Measurements from ENCODE around the gene GPR151.
A peak's percentile ranks its signal among the peaks of the same experiment; 100 is the strongest.
"Not testable (repeated sequence)": the region's sequence is repeated elsewhere in the genome, so short reads cannot be mapped to it uniquely, and the experiment has no call there.

The GPR151 gene

GRCh38 chr5:146516151-146516475 lies at the start of gene GPR151:
Gene GPR151 (minus strand): TSS chr5:146516190. CDS start chr5:146516113, 77 bp downstream.
- no peak for DNase-seq (ENCODE audit: low read depth, low spot score)

DNA sequence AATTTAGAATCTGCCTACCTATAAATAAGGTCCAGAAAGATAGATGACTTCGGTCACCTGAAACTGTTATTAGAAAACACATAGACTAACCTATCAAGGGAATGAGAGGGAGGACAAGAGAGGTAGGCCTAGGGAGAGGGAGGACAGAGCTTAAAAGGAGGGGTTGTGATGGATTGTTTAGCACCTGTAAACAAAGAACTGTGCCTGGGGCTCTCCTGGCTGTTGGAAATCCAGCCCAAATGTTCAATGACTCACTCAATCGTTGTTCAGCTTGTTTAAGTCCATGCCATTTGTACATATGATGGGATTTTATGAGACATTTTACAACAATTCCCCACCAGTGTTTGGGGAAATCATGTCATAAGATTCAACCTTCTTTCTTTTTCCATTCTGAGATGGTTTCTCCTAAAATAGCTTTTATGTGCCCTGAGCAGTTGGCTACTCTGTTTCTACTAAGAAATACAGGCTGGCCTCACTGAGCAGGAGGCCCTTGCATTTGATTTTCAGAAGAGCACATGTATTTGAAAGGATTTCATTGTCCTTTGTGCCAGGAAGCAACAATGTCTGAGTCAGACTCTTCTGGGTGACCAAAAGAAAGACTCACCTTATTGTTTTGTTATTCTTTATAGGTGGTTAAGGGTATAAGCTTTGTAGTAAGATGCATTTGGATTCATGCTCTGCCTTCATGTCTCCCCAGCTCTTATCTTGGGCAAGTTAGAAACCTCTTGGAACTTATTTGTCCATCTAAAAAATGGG lies 48.2 kb upstream of the GPR151 start:
- DNase-seq (ENCODE audit: low read depth, low spot score) = peak; percentile 84

DNA sequence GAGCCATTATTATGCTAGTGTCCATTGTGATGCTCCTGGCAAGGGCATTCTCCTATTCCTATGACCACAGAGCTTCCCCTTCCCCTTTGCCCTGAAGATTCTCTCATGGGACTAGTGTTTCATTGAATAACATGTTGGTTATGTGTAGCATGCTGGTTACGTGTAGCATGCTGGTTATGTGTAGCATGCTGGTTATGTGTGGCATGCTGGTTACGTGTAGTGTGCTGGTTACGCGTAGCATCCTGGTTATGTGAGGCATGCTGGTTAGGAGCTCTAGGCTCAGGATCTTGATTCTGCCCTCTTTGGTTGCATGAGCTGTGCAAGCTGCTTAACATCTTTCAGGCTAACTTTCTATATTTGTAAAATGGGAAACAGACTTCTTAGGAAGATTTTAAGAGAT lies 46.5 kb upstream of the GPR151 start:
- no peak for DNase-seq (ENCODE audit: low read depth, low spot score)

DNA sequence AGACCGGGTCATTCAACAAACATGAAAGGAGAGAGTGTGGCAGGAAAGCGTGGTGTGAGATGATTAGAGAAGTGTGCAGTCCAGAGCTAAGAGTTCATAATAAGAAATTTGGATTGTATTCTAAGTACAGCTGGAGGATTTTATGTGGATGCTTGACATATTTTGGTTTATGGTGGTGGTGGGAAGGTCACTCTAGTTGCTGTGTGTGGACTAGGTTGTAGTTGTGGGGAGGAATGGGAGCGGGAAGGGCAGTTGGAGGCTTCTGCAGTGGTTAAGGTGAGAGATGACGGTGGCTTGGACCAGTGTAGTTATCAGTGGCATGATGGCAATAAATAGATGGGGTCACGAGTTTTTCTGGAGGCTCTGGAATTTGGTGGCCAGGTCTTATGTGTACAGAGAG lies 45.7 kb upstream of the GPR151 start:
- DNase-seq (ENCODE audit: low read depth, low spot score) = no peak

- DNase-seq (ENCODE audit: low read depth, low spot score) = peak; percentile 40
Observed at GRCh38 chr5:146560205-146560812, 44.3 kb upstream of the GPR151 start.

DNA sequence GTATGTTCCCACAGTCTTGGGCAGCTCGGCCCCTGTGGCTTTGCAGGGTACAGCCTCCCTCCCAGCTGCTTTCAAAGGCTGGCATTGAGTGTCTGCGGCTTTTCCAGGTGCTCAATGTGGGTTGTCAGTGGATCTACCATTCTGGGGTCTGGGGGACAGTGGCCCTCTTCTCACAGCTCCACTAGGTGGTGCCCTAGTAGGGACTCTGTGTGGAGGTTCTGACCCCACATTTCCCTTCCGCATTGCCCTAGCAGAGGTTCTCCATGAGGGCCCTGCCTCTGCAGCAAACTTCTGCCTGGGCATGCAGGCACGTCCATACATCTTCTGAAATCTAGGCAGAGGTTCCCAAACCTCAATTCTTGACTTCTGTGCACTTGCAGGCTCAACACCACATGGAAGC lies 40.9 kb upstream of the GPR151 start:
- DNase-seq (ENCODE audit: low read depth, low spot score) = not testable (repeated sequence)

- DNase-seq (ENCODE audit: low read depth, low spot score) = no peak
Observed at GRCh38 chr5:146553446-146553845, 37.5 kb upstream of the GPR151 start.

DNA sequence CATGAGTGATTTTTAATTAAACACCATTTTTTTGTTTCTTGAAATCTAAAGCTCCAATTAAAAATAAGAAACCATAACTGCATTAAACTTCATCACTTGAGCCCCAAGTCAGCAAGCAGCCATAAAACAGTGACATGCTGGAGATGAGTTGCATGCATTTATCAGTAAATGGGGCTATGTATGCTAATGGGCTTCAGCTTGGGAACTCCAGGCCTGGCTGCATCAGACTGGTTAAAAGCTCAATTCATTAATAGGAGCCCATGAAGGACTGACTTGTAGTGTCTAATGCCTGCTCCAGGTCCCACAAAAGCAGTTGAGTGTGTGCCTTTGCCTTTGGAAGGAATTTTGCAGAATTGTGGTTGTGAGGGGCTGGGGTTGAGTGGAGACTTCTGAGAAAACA lies 33.6 kb upstream of the GPR151 start:
- no peak for DNase-seq (ENCODE audit: low read depth, low spot score)

DNA sequence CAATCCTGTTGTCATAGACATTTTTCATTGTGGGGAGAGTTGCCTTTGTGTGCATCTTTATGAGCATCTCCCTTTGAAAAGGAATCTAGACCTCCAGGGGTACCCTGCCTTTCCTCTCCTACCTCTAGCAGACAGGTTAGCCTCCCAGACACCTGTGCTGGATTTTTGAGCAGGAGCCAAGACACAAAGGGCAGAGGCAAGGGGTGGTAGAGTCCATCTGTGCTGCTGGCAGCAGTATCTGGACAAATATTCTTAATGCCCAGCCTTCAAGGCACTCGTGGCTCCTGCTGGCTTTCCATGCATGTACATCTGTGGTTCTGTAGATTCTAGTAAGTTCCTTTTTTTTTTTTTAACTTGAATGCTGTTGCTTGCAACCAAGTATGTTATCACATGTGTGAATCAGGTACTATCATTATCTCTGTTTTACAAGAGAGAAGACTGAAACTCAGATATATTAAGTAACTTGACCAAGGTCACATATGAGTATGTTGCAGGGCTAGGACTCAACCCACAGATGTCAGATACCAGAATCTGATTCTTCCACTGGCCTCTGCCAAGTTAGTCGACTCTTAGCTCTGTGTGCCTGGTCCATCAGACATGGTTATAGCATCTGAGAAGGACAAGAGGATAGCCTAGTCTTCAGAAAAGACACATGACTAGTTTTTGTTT lies 32.9 kb upstream of the GPR151 start:
- DNase-seq (ENCODE audit: low read depth, low spot score) = no peak

- DNase-seq (ENCODE audit: low read depth, low spot score) = no peak
Observed at GRCh38 chr5:146544232-146544631, 28.2 kb upstream of the GPR151 start.

GRCh38 chr5:146541958-146542849 lies 26.2 kb upstream of the GPR151 start:
- peak; percentile 86 for DNase-seq (ENCODE audit: low read depth, low spot score)

GRCh38 chr5:146540414-146540813 lies 24.4 kb upstream of the GPR151 start:
- no peak for DNase-seq (ENCODE audit: low read depth, low spot score)

DNA sequence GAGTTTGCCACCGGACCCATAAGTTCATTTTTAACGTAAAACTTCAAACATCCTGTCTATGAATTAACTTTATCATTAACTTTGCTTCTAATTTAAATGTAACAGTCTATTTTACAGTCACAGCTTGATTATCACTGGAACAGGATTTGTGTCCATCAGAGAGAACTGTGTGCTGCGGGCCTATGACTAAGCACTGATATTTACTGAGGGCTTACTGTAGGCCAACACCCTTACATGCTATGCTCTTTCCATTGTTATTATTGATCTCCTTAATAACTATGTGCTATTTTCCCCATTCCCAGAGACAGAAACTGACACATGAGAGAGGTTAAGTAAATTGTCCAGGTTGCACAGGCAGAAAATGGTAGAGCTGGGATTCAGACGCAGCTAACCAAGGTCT lies 24.0 kb upstream of the GPR151 start:
- DNase-seq (ENCODE audit: low read depth, low spot score) = no peak

DNA sequence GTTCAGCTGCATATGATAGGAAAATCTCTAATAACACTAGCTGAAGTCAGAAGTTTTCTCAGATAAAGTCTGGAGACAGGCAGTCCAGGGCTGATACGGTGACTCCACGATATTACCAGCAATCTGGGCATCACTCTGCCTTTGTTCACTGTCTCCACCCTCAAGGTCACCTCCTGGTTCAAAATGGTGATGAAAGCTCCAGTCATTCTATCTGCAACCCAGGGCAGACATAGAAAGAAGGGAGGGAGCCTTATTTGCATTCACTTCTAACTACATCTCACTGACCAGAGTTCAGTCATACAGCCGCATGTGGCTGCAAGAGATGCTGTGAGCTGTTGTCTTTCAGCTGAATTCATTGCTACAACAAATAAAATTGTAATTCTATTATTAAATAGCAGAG lies 22.4 kb upstream of the GPR151 start:
- no peak for DNase-seq (ENCODE audit: low read depth, low spot score)

DNA sequence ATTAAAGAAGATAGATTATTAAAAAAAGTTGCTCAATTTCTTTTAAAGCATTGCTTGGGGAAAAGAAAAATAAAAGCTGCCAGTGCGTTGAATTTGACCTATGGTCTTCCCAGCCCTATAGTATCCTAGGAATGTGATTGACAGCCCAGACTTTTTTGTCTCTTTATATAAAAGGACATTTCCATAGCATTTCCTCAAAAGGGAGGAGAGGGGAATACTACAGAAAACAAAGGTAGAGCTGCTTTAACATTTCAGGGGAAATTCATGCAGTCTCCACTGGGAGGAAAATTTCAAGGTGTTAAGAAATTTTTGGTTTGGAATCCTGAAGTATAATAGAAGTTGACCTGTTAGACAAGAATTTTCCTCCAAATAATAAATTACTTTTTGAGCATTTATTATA lies 17.9 kb upstream of the GPR151 start:
- no peak for DNase-seq (ENCODE audit: low read depth, low spot score)

DNA sequence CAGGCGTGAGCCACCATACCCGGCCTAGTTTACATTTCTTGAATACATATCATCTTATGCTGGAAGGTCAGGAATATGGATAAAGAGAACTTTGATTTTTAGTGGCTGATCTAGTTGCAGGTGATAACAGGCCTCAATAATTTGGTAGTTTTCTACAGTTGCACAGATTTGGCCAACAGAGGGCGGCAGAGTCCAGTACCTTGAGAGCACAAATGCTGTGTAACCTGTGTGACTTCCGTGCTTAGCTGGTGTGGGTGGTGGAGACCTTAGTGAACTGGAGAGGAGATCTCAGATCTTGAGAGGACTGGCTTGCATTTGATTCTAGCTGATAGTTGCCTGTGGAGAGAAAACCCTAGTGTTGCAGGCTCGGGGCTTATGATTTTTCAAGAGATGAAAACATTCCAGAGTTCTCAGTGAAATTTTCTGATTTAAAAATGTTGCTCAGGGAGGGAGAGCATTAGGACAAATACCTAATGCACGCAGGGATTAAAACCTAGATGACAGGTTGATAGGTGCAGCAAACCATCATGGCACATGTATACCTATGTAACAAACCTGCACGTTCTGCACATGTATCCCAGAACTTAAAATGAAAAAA lies 17.4 kb upstream of the GPR151 start:
- DNase-seq (ENCODE audit: low read depth, low spot score) = peak; percentile 70

DNA sequence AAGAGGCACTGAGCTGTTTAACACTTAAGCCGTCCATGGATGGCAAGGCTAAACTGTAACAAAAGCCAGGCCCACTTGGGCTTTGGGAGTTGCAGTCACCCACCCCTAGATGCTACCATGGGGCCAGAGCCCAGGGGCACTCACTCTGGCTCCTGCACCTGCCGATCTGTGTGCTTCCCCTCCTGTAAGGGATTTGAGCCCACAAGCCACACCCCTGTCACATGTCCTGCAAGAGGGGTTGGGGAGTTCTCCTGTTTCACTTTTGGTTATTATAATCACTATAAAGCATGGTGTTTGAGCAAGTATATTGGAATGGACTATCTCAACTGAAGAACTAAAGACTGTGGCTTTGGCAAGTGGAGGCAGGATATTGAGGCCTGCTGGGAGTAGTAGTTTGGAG lies 14.0 kb upstream of the GPR151 start:
- DNase-seq (ENCODE audit: low read depth, low spot score) = no peak

- no peak for DNase-seq (ENCODE audit: low read depth, low spot score)
Observed at GRCh38 chr5:146528236-146528635, 12.2 kb upstream of the GPR151 start.

DNA sequence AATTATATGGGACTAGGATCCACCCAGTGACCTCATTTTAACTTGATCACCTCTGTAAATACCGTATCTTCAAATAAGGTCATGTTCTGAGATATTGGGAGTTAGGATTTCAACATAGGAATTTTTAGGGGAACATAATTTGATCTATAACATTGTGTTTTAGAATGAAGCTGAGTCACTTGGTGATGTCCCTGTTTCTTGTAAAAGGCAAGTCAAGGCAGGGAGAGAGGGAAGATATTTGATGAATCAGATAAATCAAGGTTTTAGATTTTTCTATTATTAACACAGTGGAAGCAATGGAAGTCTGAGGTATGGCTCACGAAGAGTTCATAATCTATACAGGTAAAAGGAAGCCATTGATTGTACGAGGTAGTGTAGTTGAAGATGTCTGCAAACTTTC lies 11.8 kb upstream of the GPR151 start:
- DNase-seq (ENCODE audit: low read depth, low spot score) = no peak

GRCh38 chr5:146523698-146524097 lies 7.7 kb upstream of the GPR151 start:
- no peak for DNase-seq (ENCODE audit: low read depth, low spot score)

- no peak for DNase-seq (ENCODE audit: low read depth, low spot score)
Observed at GRCh38 chr5:146521403-146522106, 5.6 kb upstream of the GPR151 start.

Measured in ELF-1 (cell line).